B cell (primary cell): ENCODE measurements around the gene ITPR1. TPM values are rescaled to one million over a fixed set of nuclear protein-coding genes. Genes with fewer than 3 reads are reported as not detected.

Source experiments
- ATAC-seq: fragments of 200-7000 bp; cut with Tn5 transposase; one replicate; pipeline ENCODE4 v1.10.0; 2021; ENCODE audit warnings: low read depth, mild to moderate bottlenecking, moderate number of reproducible peaks, moderate library complexity
- CTCF ChIA-PET: fragments of 350-600 bp; sonication (Branson Sonifier 250); formaldehyde crosslinking; loops from one replicate; lab custom pipeline; 2021; ENCODE audit warnings: antibody characterized with exemption, inconsistent platforms; lab: Charles Lee
- POLR2A ChIA-PET: fragments of 350-600 bp; sonication (Branson Sonifier 250); formaldehyde crosslinking; loops from one replicate; lab custom pipeline; 2021; ENCODE audit warnings: antibody characterized with exemption; lab: Charles Lee
- DNase-seq: peaks from one replicate; pipeline ENCODE4 v3.0.0; 2013
- H2AFZ ChIP-seq: 2 replicates; pipeline ENCODE4 v1.6.1; 2012; ENCODE audit warnings: mild to moderate bottlenecking, low read depth, low read length; ENCODE audit not compliant: insufficient read depth, poor library complexity, severe bottlenecking
- H3K27ac ChIP-seq, 2 donors: 1 replicate in 1 of 2; 2 replicates in 1 of 2; pipeline ENCODE4 v1.5.1; 2012 to 2013; ENCODE audit warnings: low read length in 2 of 2, mild to moderate bottlenecking in 2 of 2, moderate library complexity in 1 of 2
- H3K27me3 ChIP-seq, 4 experiments: fragments of 200-600 bp in 1 of 4; sonication (generic) in 1 of 4; replicated peaks in 1 of 4; 1 replicate in 2 of 4; 2 replicates in 2 of 4; pipeline versions ENCODE4 v1.6.1 to v1.7.0; 2013 to 2016; ENCODE audit warnings: low read length in 3 of 4, mild to moderate bottlenecking in 2 of 4, mixed read lengths in 1 of 4, moderate library complexity in 1 of 4; ENCODE audit not compliant: insufficient read depth in 4 of 4, control insufficient read depth in 3 of 4; ENCODE audit errors: control extremely low read depth in 1 of 4
- H3K36me3 ChIP-seq, 2 experiments: replicated peaks in 1 of 2; 1 replicate in 1 of 2; 2 replicates in 1 of 2; pipeline versions ENCODE4 v1.6.1 to v1.7.1; 2013; ENCODE audit warnings: low read length in 1 of 2; ENCODE audit not compliant: insufficient read depth in 2 of 2, control insufficient read depth in 1 of 2; ENCODE audit errors: control extremely low read depth in 1 of 2, extremely low read depth in 1 of 2
- H3K4me1 ChIP-seq, 2 donors: fragments of 200-600 bp in 1 of 2; sonication (generic) in 1 of 2; 1 replicate in 1 of 2; 2 replicates in 1 of 2; pipeline versions ENCODE4 v1.5.1 to v1.6.1; 2013 to 2017; ENCODE audit warnings: low read length in 2 of 2; ENCODE audit not compliant: control insufficient read depth in 2 of 2, insufficient read depth in 2 of 2
- H3K4me2 ChIP-seq: replicated peaks from 2 replicates; pipeline ENCODE3; 2012; ENCODE audit warnings: mild to moderate bottlenecking, low read depth, low read length; ENCODE audit not compliant: poor library complexity, severe bottlenecking
- H3K4me3 ChIP-seq, 5 experiments: fragments of 200-600 bp in 1 of 5; sonication (generic) in 1 of 5; 1 replicate in 3 of 5; 2 replicates in 2 of 5; pipeline versions ENCODE4 v1.5.1 to v1.7.0; 2011 to 2016; ENCODE audit warnings: low read length in 4 of 5, mild to moderate bottlenecking in 4 of 5, low read depth in 2 of 5, control low read depth in 1 of 5, moderate library complexity in 1 of 5; ENCODE audit not compliant: insufficient read depth in 1 of 5; ENCODE audit errors: control extremely low read depth in 1 of 5, extremely low read depth in 1 of 5
- H3K79me2 ChIP-seq: fragments of 200-600 bp; sonication (generic); one replicate; pipeline ENCODE4 v1.6.0; 2016; ENCODE audit warnings: low read length; ENCODE audit not compliant: control insufficient read depth, insufficient read depth
- H3K9ac ChIP-seq: fragments of 200-600 bp; sonication (generic); 2 replicates; pipeline ENCODE4 v1.6.1; 2017; ENCODE audit warnings: mild to moderate bottlenecking, low read length, moderate library complexity
- H3K9me3 ChIP-seq, 3 donors: one replicate each; pipeline versions ENCODE4 v1.6.1 to v1.7.1; 2013; ENCODE audit warnings: low read length in 2 of 3; ENCODE audit not compliant: control insufficient read depth in 2 of 3, insufficient read depth in 1 of 3; ENCODE audit errors: control extremely low read depth in 1 of 3
- H4K20me1 ChIP-seq: 2 replicates; pipeline ENCODE4 v1.6.0; 2012; ENCODE audit warnings: mild to moderate bottlenecking, low read length; ENCODE audit not compliant: insufficient read depth, control insufficient read depth, poor library complexity, severe bottlenecking
- H3K27ac Mint-ChIP-seq: one replicate; pipeline ENCODE4 v1.8.0; 2021; ENCODE audit warnings: mixed read lengths
- H3K27me3 Mint-ChIP-seq: one replicate; pipeline ENCODE4 v1.8.0; 2021; ENCODE audit warnings: mixed read lengths
- H3K4me1 Mint-ChIP-seq: one replicate; pipeline ENCODE4 v1.8.0; 2021; ENCODE audit warnings: mixed read lengths
- H3K4me3 Mint-ChIP-seq: one replicate; pipeline ENCODE4 v1.8.0; 2021; ENCODE audit warnings: mixed read lengths
- H3K9me3 Mint-ChIP-seq: one replicate; pipeline ENCODE4 v1.8.0; 2022; ENCODE audit warnings: mixed read lengths; ENCODE audit not compliant: insufficient read depth
- EZH2 ChIP-seq: IDR thresholded peaks from 2 replicates; pipeline ENCODE4 v1.6.1; 2012; ENCODE audit warnings: borderline replicate concordance, low read depth, mild to moderate bottlenecking, moderate library complexity, low read length; ENCODE audit not compliant: insufficient read depth, poor library complexity, severe bottlenecking
- WGBS: methylation state at CpG from one replicate; pipeline ENCODE4 v1.1.5; 2013; ENCODE audit warnings: missing lambda C conversion rate; ENCODE audit not compliant: insufficient coverage; 5-methylcytosine and 5-hydroxymethylcytosine counted together
- intact Hi-C: fragments of 100-400 bp; cut with micrococcal nuclease; formaldehyde crosslinking; loops from one replicate; pipeline ENCODE4 v1.10.0; 2022
- polyA plus RNA-seq: library from polyadenylated mRNA; depleted of rRNA; stranded (reverse); fragments of >200 nt; gene quantifications from 2 replicates; pipeline ENCODE4 v1.2.3, GENCODE V29; 2012
- total RNA-seq, 2 donors: library from RNA; stranded (reverse); fragments of 120-200 nt in 1 of 2; gene quantifications; 1 replicate in 1 of 2; 2 replicates in 1 of 2; pipeline versions ENCODE4 v1.2.3 to v1.2.4, GENCODE V29; 2013 to 2022
- TF ChIP-seq, protein P1 (sequence below): fragments of 200-600 bp; IDR thresholded peaks from one replicate; pipeline ENCODE4 v1.8.0; 2022; ENCODE audit warnings: antibody characterized with exemption, mild to moderate bottlenecking

The ITPR1 gene
- total and polyA plus RNA-seq, 2 donors (not counting 1 experiment from before 2014, with no cell fraction given), result 64.0 to 332 TPM

DNA sequence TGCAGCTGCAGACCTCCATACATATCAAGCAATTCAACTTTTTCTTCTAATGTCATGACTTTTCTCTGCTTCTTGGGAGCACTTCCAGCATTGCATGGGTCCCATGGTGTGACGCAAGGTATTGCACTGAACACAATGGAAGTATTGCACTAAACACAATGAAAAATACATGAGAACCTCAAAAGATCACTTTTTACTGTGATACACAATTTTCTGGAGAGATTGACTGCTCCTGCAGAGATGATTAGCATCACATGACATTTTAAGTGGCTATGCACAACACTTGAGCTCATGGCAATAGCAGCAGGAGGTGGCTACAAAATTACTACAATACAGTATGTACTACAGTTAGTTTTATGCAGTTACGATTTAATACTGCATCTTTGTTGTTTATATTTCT is 372.6 kb downstream of the ITPR1 start:
- H3K4me1 Mint-ChIP-seq, result peaks cover 13% of the 10 kb centered on the region
- DNase-seq (no peak), ATAC-seq (no peak)
- H3K4me1 ChIP-seq, result peaks cover 12 to 14% of the 10 kb centered on the region in 2 donors
- TF ChIP-seq EZH2, result no peak
- TF ChIP-seq, protein P1, sequence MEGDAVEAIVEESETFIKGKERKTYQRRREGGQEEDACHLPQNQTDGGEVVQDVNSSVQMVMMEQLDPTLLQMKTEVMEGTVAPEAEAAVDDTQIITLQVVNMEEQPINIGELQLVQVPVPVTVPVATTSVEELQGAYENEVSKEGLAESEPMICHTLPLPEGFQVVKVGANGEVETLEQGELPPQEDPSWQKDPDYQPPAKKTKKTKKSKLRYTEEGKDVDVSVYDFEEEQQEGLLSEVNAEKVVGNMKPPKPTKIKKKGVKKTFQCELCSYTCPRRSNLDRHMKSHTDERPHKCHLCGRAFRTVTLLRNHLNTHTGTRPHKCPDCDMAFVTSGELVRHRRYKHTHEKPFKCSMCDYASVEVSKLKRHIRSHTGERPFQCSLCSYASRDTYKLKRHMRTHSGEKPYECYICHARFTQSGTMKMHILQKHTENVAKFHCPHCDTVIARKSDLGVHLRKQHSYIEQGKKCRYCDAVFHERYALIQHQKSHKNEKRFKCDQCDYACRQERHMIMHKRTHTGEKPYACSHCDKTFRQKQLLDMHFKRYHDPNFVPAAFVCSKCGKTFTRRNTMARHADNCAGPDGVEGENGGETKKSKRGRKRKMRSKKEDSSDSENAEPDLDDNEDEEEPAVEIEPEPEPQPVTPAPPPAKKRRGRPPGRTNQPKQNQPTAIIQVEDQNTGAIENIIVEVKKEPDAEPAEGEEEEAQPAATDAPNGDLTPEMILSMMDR, result no peak
- ChIA-PET POLR2A (no interaction called here), CTCF (no interaction called here)
- no peak overlapping the region for H3K4me3 ChIP-seq
- H3K27ac ChIP-seq, result no peak overlapping the region
- no peaks in the 10 kb centered on the region for H3K79me2 ChIP-seq
- H3K27ac Mint-ChIP-seq, result no peak overlapping the region
- no peak overlapping the region for H3K4me2 ChIP-seq
- H3K27me3 ChIP-seq, result no peaks in the 10 kb centered on the region
- H3K9me3 Mint-ChIP-seq, result no peaks in the 10 kb centered on the region
- no peaks in the 10 kb centered on the region for H3K27me3 Mint-ChIP-seq
- intact Hi-C loops, result no loop called here
- no peaks in the 10 kb centered on the region for H4K20me1 ChIP-seq
- no peak overlapping the region for H3K9ac ChIP-seq
- no peak overlapping the region for H3K4me3 Mint-ChIP-seq
- no peak overlapping the region for H2AFZ ChIP-seq
- H3K36me3 ChIP-seq, result no peaks in the 10 kb centered on the region
- H3K9me3 ChIP-seq, result peaks cover 4 to 8% (median 8%) of the 10 kb centered on the region in 3 donors
- WGBS, result 100% methylated on average over 1 of the region's 2 CpGs

DNA sequence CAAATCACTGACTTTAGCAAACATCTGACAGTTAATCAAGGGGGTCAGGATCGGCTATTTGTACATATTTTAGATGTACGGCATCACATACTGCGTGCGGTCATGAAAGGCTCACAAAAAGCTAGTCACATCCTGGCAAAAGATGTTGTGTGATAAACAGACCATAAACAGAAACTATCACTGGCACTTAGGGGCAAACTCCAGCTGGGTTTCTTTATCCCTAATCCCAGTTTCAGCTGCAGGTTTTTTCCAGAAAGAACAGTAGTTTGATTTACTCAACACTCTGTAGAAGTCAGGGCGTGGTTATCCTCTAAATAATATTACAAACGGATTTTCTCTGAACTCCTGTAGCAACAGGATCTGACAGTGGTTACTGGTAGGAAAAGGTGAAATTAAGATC is 373.7 kb downstream of the ITPR1 start:
- intact Hi-C loops, result no loop called here
- Histone ChIP-seq H3K4me2 (no peak overlapping the region), H3K9me3 (peaks cover 1 to 2% (median 1%) of the 10 kb centered on the region in 3 donors), H4K20me1 (no peaks in the 10 kb centered on the region), H3K27ac (no peak overlapping the region), H3K36me3 (no peaks in the 10 kb centered on the region), H3K4me3 (no peak overlapping the region), H3K79me2 (no peaks in the 10 kb centered on the region), H3K9ac (no peak overlapping the region), H3K27me3 (no peaks in the 10 kb centered on the region), H2AFZ (no peak overlapping the region), H3K4me1 (peaks cover 12 to 14% of the 10 kb centered on the region in 2 donors)
- TF ChIP-seq, protein P1, result no peak
- TF ChIP-seq EZH2, result no peak
- H3K9me3 Mint-ChIP-seq, result no peaks in the 10 kb centered on the region
- ATAC-seq, result no peak
- peak overlapping the region; percentile 90 for H3K4me3 Mint-ChIP-seq
- WGBS, result 100% methylated on average over 2 of the region's 6 CpGs
- POLR2A ChIA-PET, result no interaction called here
- DNase-seq, result no peak
- H3K27me3 Mint-ChIP-seq, result no peaks in the 10 kb centered on the region
- CTCF ChIA-PET, result no interaction called here
- no peak overlapping the region for H3K27ac Mint-ChIP-seq
- H3K4me1 Mint-ChIP-seq, result peaks cover 13% of the 10 kb centered on the region
